Inflammatory macrophage treated with lipopolysaccharide for 1 hour (primary cell): ENCODE data around the gene USH1G.
A peak's percentile ranks its signal among the peaks of the same experiment; 100 is the strongest.
"Not testable (repeated sequence)": the region's sequence is repeated elsewhere in the genome, so short reads cannot be mapped to it uniquely, and the experiment has no call there.

ENCODE experiments used
- DNase-seq, 2 donors: peaks; one replicate each; pipeline ENCODE4 v3.0.0-alpha.2; 2020 to 2022

Gene USH1G

DNA sequence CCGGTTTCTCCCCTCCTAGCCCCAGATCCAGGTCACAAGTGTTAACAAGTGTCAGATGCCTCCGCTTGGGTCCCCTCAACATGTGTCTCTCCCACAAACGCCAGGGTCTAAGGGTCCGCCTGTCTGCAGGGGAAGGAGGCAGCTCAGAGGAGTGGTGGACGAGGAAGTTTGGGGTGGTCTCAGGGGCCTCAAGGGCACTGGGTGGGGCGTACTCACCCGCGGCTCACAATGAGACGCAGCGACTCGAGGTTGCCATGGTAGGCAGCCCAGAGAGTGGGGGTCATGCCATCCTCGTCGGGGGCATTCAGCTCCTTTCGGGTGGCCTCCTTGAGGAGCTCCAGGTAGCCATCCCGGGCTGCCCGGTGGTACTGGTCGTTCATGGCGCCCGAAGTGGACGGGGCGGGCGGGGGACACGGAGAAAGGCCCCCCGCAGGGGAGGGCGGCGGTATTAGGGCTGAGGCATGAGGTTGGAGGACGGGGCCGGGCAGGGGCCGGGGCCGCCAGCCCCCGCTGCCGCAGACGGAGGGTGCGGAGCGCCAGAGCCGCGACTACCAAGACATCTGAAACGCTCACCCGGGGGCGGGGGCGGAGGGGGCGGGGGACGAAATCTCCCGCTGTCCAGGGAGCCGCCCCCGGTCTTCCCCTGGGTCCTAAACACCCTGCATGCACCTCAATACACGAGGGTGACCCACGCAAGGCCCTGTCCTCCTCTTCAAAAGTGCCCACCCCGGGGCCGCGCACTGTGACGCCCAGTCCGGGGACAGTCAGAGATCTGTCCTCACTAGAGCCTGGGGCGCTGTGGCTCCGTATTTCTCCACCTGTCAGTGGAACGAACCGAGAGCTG lies at the start of gene USH1G:
Gene USH1G (minus strand): TSS at position 562 of the 844 bp plus-strand sequence. CDS start 182 bp downstream, at position 380.
- no peak for DNase-seq

DNA sequence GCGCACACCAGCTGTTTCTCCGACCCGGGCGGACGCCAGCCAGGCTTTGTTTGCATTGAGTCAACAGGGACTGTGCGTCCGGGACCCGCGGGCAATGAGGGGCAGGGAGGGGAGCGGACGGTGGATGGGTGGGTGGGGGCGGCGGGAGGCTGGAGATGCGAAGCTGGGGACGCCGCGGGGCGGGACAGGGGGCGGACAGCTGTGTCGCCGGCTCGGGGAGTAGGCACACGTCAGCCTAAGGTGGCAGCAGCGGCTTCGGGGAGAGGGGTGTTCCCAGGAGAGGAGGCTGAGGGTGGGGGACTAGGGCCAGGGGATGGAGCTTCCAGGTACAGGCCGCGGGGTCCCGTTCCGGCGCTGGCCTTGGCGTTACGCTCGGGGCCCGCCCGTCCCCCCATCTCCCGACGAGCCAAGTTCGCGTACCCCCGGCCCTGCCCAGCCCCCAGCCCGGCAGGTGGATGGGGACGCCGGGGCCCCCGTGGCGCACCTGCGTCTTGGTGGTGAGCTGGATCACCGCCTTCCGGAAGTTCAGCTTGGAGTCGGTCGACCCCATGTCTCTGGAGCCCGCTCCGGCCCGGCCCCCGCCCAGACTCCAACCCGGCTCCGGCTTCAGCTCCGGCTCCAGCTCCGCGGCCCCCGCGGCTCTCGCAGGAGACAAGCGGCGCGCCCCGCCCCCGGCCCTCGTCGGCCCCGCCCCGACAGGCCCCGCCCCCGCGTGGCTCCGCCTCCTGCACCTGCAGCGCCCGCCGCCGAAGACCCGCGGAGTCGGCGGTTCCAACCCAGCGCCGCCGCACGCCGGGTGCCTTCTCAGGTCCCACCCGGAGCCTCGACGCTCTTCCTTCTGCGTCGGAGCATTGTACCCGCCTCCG lies 49.3 kb upstream of the USH1G start, which contains the start of gene HID1:
Gene HID1 (minus strand): TSS at position 653 of the 866 bp plus-strand sequence. CDS start 103 bp downstream, at position 550.
- DNase-seq: peak in 1 of 2 donors; percentile 15

DNA sequence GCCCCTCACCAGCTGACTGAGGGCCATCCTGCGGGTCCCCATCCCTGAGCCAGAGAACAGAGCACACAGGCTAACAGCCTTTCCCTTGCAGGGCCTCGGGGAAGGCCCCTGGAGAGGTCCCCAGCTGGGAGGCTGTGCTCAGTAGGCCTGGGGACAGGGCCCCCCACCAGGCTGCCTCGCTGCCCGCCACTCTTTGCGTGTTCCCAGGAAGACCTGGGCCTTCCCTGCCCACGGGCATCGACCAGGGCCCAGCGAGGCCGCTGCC lies 48.7 kb upstream of the USH1G start:
- no peak for DNase-seq

DNA sequence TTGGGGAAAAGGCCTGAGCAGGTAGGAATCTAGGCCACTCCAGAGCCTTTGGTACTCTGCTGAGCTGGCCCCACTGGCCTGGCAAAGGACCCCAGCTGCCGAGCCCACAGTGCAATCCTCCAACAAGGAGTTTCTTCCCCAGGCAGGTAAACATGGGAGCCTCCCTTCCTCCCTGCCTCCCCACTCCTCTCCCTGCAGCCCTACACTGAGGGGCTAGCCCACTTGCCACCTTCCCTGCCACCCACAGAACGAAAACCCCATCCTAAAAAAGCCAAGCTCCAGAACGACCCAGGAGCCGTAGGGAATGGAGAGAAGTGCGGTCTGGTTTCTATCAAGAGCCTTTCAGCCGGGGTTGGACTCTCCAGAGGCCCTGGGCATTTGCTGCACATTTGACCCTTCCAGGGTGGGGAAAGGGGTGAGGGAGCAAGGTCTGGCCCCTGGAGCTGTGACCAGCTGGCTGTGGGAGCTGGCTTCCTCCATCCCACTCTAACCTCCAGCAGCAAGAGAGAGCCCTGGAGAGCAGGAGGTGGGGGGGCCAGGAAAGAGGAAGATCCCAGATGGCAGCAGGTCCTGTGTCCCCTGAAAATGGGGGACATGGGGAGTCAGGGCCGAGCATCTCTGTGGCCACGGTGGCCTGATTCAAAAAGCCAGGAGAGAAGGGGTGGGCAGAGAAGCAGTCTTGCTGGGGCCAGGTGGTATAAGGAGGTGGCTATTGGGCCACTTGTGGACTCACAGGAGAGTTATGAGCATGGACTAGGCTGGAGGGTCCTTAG lies 48.2 kb upstream of the USH1G start:
- no peak for DNase-seq

DNA sequence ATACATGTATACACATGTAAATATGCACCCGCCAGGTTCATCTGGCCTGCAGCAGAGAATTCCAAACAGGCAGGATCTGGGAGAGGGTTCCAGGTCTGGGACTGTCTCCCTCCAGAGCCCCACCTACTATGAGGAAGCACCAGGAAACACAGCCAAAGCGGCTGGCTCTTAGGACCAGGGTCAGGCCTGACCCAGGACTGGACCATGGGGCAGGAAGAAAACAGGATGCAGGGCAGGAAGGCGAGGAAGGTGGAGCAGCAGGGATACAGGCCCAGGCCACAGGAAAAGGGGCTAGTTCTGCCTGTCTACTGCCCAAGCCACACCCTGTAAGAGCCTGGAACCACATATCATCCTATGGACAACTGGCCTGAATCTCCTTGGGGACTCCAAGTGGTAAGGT lies 47.3 kb upstream of the USH1G start:
- no peak for DNase-seq

DNA sequence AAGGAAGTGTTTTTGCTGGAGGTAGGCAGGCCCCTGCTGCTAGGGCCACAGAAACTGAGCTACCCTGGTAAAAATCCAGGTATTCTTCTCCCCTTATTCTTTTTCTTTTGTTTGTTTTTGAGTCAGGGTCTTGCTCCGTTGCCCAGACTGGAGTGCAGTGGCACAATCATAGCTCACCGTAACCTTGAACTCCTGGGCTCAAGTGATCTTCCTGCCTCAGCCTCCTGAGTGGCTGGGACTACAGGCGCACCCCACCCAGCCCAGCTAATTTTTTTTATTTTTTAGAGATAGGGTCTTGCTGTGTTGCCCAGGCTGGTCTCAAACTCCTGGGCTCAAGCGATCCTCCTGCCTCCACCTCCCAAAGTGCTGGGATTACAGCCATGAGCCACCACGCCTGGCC lies 46.4 kb upstream of the USH1G start:
- not testable (repeated sequence) for DNase-seq

DNA sequence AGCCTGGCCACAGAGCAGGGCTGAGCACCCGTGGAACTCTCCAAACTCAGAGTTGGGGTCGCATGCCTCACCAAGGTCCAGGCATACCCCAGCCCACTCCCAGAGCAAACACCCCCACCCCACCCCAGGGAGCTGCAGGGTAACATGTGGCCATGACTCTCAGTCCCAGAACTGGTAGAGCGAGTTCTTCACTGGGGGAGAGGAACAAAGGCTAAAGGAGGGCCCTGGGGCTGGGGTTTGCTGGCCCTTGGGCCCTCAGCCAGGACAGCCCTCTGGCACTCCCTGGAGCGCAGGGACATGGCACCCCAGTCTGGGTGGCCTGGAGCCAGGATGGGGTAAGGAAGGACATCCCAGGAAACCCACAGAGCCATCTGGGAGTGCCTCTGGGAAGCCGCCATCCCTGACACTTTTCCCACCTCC lies 45.3 kb upstream of the USH1G start:
- no peak for DNase-seq

DNA sequence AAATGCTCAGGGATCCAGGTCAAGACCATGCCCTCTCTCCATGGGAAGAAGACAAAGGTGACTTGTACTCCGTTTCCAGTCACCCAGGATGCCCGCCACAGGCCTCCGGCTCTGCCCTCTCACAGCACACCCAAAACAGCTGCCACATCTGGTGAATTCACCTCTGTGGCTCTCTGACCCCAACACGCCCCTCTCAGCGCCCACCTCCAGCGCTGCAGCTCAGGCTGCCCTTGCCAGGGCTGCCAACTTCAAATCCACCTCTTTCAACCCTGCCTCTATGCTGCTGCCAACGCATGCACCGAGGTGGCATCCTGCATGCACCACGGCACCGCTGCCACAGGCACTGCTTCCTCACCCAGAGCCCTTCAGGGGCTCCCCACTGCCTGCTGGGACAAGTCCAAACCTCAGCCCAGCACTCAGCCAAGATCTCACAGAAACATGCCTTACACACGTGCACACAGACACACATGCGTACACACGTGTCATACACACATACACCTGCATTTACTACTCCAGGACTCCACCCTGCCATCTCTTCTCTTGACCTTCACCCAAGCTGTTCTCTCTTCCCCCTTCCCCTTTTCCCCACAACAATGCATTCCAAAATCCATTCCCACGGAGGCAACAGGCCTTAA lies 42.0 kb upstream of the USH1G start:
- DNase-seq: no peak

DNA sequence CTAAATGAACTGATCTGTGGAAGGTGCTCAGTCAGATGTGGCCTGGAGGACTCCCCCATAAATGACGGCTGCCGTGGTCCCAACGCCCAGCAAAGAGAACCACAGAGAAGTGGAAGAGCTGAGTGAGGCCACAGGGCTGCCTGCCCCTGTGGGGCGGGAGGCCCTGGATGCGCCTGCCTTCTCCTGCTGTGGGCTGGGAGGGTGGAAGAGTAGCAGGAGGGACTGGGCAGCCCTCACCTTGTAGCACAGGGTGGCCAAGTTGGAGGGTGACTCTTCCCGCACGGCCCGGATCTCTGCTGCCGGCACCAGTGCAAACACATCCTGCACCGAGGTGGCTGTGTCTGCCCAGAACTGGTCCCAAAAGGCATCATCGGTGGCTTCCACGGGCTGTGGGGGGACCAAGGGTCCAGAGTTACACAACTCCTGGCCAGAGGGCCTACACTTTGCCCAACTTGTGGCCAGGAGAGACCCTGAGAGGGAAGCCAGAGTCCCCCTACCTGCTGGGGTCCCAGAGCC lies 41.2 kb upstream of the USH1G start:
- no peak for DNase-seq

DNA sequence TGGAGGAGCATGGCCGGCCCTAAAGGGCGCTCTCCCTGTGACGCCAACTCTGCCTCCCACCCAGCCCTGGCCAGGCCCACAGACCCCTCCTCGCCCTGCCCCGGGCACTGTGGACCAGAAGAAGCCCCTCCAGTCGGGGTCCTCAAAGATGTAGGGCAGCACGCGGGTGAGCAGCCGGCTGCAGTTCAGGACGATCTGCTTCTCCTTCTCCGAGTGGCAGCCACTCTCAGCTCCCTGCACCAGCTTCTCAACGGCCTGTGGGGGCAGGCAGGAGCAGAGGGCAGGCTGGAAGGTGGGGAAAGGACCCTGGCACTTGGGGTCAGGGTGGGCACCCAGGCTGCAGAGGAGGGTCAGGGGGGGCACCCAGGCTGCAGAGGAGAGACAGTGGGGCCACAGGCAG lies 40.6 kb upstream of the USH1G start:
- no peak for DNase-seq

DNA sequence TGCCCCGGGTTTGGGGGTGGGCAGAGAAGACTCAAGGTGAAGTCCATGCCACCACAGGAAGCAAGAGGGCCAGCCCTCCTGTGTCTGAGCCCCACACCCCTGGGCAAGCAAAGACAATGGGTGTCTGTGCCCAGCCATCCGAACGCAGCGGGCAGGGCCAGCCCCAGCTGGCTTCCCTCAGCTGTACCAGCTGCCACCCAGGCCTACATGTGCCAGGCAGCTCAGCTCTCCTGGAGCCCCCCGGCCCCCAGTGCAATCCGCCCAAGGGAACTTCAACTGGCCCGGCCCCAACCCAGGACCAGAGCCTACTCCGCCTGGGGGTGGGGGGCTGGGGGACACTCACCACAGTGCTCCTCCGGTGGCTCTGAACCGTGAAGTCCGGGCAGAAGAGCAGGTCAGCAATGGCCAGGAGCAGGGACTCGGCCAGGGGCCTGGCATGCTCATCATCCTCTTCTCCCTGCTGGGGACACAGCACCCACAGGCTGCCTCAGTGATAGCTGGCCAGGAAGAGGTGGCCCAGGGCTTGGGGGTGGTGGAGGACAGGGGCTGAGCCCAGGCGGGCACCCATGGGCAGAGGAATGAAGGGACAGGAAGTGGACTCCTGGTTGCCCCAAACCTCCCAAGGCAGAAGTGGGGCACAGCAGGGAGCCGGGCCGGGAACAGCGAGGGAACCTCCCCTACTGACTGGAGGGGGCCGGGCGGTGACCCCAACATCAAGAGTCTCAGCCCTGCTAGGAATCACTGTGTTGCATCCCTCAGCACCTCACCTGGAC lies 39.8 kb upstream of the USH1G start:
- no peak for DNase-seq

DNA sequence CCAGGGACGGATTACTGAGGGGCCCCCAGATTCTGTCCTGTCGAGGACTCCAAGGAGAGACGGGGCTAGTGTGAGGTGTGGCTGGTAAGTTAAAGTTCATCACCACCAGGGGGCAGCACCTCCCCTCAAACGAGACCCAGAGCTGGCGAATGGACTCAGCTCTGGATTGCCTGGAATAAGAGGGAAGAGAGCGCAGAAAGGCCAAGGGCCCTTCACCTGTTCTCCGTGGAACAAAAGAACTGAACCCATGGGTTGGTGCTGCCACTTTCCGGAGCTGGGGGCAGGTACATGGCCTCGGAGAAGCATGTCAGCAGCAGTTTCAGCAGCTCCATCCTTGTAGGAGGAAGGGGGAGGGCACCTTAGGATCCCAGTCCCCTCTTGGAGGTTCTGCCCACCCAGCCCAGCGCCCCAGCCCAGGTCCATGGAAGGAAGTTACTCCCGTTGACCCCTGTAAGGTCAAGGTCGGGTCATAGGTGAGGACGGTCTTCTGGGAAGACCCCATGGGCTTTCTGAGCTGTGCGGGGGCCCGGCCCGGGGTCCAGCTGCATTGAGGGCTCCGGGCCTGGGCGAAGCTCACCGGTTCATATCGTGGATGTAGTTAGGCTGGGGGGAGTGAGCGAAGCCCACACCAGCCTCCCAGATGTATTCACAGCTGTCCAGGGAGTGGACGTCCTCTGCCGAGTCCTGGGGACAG lies 38.7 kb upstream of the USH1G start:
- peak; percentile 56 to 92 for DNase-seq

DNA sequence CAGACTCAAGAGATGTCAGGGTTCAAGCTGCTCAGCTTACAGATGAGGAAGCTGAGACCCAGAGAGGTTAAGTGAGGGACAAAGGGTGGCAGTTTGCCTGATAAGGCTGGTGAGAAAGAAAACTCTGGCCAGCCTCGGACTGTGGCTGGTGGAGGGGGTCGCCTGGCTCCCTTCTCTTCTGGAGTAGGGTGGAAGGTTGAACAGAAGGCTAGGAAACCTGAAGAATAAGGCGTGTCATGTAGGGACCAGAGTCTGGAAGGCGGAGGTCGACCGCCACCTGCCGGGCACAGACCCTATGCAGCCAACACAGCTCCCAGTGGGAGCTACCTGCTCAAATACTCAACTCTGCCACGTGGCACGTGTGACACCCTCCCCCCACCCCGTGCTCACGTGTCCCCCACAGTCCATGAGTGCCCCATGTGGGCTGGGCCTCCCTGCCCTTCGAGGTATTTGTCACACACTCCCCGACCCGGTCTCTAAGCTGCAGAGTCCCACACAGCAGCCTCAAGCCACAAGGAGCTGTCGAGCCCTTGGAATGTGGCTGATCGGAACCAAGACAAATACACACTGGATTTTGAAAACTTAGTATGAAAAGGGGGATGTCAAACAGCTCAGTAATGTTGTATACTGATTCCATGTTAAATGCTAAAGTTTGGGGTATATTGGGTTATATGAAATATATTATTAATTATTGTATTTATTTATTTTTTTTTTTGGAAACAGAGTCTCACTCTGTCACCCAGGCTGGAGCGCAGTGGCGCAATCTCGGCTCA lies 37.7 kb upstream of the USH1G start:
- peak in 1 of 2 donors; percentile 25 for DNase-seq

DNA sequence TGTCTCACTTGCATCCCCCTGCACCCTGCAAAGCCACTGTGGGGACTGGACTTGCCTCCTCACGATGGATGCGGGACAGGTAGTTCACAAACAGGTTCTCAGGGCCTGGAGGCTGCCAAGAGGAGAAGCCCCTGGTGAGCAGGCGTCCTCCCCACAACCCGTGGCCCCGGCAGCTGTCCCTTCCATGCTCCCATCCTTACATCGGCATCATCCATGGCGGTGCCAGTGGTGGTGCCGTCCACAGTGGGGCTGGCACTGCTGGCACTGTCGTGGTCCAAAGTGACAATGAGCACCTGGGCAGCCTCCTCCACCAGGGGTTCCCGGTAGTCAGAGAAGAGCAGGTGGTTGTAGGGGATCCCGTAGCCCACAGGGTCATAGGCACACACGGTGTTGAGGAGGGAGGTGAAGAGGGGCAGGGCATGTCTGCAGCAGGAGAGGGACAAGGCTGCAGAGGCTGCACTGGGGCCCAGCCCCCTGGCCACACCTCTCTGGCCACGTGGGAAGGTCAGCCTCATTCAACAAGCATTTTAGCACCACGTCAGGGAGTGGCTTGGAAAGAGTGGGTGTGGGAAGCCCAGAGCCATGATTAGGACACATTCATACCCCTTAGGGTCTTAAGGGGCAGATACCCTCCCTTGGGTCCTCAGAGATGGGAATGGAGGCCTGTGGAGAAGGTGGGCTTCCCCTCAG lies 36.9 kb upstream of the USH1G start:
- DNase-seq: peak in 1 of 2 donors; percentile 22

DNA sequence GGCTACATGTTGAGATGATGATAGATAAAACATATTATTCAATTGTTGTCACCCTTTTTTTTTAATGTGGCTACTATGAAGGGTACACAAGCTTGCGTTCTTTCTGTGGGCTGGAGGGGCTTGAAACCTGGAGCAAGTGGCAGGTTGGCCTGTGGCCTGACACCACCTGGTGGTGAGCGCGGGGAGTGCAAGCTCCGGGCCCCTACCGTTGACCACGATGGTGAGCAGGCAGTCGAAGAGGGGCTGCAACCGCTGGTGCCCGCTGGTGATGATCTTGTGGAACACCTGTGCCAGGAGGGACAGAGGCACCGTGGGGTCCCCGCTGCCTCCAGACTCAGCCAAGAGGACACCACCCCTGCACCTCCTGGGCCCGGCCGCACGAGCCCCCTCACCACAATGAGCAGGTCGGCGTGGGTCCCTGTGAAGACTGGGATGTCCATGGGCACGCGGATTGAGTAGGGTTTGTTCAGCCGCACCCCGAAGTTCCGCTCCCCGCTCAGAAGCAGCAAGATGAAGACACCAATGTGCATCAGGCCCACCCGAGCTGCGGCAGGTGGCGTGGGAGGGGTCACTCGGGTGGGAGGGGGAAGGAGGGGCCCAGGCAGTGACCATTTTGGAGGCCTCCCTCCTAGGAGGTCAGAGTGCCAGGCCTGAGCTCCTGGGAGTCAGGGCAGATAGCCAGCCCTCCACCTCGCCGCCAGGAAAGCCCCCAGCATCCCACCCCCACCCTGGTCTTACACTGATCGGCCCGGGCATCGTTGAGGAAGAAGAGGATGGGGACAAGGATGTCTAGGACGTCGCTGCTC lies 35.1 kb upstream of the USH1G start:
- DNase-seq: peak; percentile 13 to 92

DNA sequence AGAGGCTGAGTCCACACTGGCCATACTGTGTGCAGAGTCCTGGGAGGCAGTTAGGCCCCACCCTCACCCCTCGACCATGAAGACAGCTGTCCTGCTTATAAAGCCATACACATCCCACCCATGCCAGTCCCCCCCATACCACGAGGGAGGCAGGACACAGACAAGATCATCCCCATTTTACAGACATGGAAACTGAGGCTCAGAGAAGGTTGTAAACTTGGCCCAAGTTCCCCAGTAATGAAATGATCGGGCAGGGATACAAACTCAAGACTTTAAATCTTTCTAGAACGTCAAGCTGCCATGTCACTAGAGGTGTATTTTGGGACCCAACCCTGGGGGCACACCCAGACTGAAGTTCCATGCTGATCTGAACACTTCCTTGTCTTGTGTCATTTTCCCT lies 33.0 kb upstream of the USH1G start:
- DNase-seq: no peak

DNA sequence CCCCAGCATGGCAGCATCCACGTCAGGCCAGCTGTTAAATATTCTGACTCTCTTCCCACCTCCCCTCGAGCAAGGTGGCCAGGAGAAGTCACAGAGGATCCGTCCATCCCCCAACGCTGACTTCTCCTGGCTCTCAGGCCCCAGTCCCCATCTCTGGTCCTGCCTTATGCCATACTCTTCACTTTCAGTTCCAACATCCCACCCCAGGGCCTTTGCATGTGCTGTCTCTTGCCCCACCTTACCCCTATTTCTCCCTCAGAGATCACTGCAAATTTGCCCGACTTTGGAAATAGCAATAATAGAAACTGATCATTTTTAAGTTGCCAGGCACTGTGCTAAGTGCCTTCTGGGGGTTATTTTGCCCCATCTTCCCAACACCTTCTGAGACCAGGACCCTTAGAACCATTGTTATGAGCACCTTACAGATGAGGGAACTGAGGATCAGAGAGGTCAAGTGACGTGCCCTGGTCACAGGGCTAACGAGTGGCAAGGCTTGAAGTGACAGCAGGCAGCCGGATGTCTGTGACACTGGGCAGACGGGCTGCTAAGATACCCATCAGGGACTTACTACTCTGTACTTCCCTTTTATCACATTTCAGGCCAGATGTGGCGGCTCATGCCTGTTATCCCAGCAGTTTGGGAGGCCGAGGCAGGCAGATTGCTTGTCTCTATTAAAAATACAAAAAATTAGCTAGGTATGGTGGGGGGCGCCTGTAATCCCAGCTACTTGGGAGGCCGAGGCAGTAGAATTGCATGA lies 31.8 kb upstream of the USH1G start:
- no peak for DNase-seq

DNA sequence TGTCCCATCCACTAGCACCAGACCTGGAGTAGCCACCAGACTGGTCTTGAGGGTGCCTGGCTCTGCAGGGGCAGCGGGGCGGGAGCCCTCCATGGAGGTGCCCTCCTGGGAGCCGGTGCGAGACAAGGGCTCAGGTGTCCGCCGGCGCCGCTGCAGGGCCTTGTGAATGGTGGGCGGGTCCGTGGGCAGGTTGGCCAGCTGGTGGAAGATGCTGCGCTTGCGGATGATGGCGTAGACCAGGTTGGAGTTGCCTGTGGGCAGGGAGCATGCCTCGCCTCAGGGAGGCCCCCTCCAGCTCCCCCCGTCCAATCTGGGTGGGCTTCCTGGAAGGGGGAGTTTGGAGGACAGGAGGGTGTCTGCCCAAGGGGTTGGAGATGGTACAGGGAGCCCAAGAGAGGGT lies 31.1 kb upstream of the USH1G start:
- no peak for DNase-seq
